B cell (primary cell): Measurements from ENCODE around the gene KSR1. TPM values are rescaled to one million over a fixed set of nuclear protein-coding genes. Genes with fewer than 3 reads are reported as not detected.

Experiments
- ATAC-seq: fragments of 200-7000 bp; cut with Tn5 transposase; one replicate; pipeline ENCODE4 v1.10.0; 2021; ENCODE audit warnings: low read depth, mild to moderate bottlenecking, moderate number of reproducible peaks, moderate library complexity
- CTCF ChIA-PET: fragments of 350-600 bp; sonication (Branson Sonifier 250); formaldehyde crosslinking; loops from one replicate; lab custom pipeline; 2021; ENCODE audit warnings: antibody characterized with exemption, inconsistent platforms; lab: Charles Lee
- POLR2A ChIA-PET: fragments of 350-600 bp; sonication (Branson Sonifier 250); formaldehyde crosslinking; loops from one replicate; lab custom pipeline; 2021; ENCODE audit warnings: antibody characterized with exemption; lab: Charles Lee
- DNase-seq: peaks from one replicate; pipeline ENCODE4 v3.0.0; 2013
- H2AFZ ChIP-seq: 2 replicates; pipeline ENCODE4 v1.6.1; 2012; ENCODE audit warnings: mild to moderate bottlenecking, low read depth, low read length; ENCODE audit not compliant: insufficient read depth, poor library complexity, severe bottlenecking
- H3K27ac ChIP-seq, 2 donors: 1 replicate in 1 of 2; 2 replicates in 1 of 2; pipeline ENCODE4 v1.5.1; 2012 to 2013; ENCODE audit warnings: low read length in 2 of 2, mild to moderate bottlenecking in 2 of 2, moderate library complexity in 1 of 2
- H3K27me3 ChIP-seq, 4 experiments: fragments of 200-600 bp in 1 of 4; sonication (generic) in 1 of 4; replicated peaks in 1 of 4; 1 replicate in 2 of 4; 2 replicates in 2 of 4; pipeline versions ENCODE4 v1.6.1 to v1.7.0; 2013 to 2016; ENCODE audit warnings: low read length in 3 of 4, mild to moderate bottlenecking in 2 of 4, mixed read lengths in 1 of 4, moderate library complexity in 1 of 4; ENCODE audit not compliant: insufficient read depth in 4 of 4, control insufficient read depth in 3 of 4; ENCODE audit errors: control extremely low read depth in 1 of 4
- H3K36me3 ChIP-seq, 2 experiments: replicated peaks in 1 of 2; 1 replicate in 1 of 2; 2 replicates in 1 of 2; pipeline versions ENCODE4 v1.6.1 to v1.7.1; 2013; ENCODE audit warnings: low read length in 1 of 2; ENCODE audit not compliant: insufficient read depth in 2 of 2, control insufficient read depth in 1 of 2; ENCODE audit errors: control extremely low read depth in 1 of 2, extremely low read depth in 1 of 2
- H3K4me1 ChIP-seq, 2 donors: fragments of 200-600 bp in 1 of 2; sonication (generic) in 1 of 2; 1 replicate in 1 of 2; 2 replicates in 1 of 2; pipeline versions ENCODE4 v1.5.1 to v1.6.1; 2013 to 2017; ENCODE audit warnings: low read length in 2 of 2; ENCODE audit not compliant: control insufficient read depth in 2 of 2, insufficient read depth in 2 of 2
- H3K4me2 ChIP-seq: replicated peaks from 2 replicates; pipeline ENCODE3; 2012; ENCODE audit warnings: mild to moderate bottlenecking, low read depth, low read length; ENCODE audit not compliant: poor library complexity, severe bottlenecking
- H3K4me3 ChIP-seq, 5 experiments: fragments of 200-600 bp in 1 of 5; sonication (generic) in 1 of 5; 1 replicate in 3 of 5; 2 replicates in 2 of 5; pipeline versions ENCODE4 v1.5.1 to v1.7.0; 2011 to 2016; ENCODE audit warnings: low read length in 4 of 5, mild to moderate bottlenecking in 4 of 5, low read depth in 2 of 5, control low read depth in 1 of 5, moderate library complexity in 1 of 5; ENCODE audit not compliant: insufficient read depth in 1 of 5; ENCODE audit errors: control extremely low read depth in 1 of 5, extremely low read depth in 1 of 5
- H3K79me2 ChIP-seq: fragments of 200-600 bp; sonication (generic); one replicate; pipeline ENCODE4 v1.6.0; 2016; ENCODE audit warnings: low read length; ENCODE audit not compliant: control insufficient read depth, insufficient read depth
- H3K9ac ChIP-seq: fragments of 200-600 bp; sonication (generic); 2 replicates; pipeline ENCODE4 v1.6.1; 2017; ENCODE audit warnings: mild to moderate bottlenecking, low read length, moderate library complexity
- H3K9me3 ChIP-seq, 3 donors: one replicate each; pipeline versions ENCODE4 v1.6.1 to v1.7.1; 2013; ENCODE audit warnings: low read length in 2 of 3; ENCODE audit not compliant: control insufficient read depth in 2 of 3, insufficient read depth in 1 of 3; ENCODE audit errors: control extremely low read depth in 1 of 3
- H4K20me1 ChIP-seq: 2 replicates; pipeline ENCODE4 v1.6.0; 2012; ENCODE audit warnings: mild to moderate bottlenecking, low read length; ENCODE audit not compliant: insufficient read depth, control insufficient read depth, poor library complexity, severe bottlenecking
- H3K27ac Mint-ChIP-seq: one replicate; pipeline ENCODE4 v1.8.0; 2021; ENCODE audit warnings: mixed read lengths
- H3K27me3 Mint-ChIP-seq: one replicate; pipeline ENCODE4 v1.8.0; 2021; ENCODE audit warnings: mixed read lengths
- H3K4me1 Mint-ChIP-seq: one replicate; pipeline ENCODE4 v1.8.0; 2021; ENCODE audit warnings: mixed read lengths
- H3K4me3 Mint-ChIP-seq: one replicate; pipeline ENCODE4 v1.8.0; 2021; ENCODE audit warnings: mixed read lengths
- H3K9me3 Mint-ChIP-seq: one replicate; pipeline ENCODE4 v1.8.0; 2022; ENCODE audit warnings: mixed read lengths; ENCODE audit not compliant: insufficient read depth
- CTCF ChIP-seq: fragments of 200-600 bp; IDR thresholded peaks from one replicate; pipeline ENCODE4 v1.8.0; 2022; ENCODE audit warnings: antibody characterized with exemption, mild to moderate bottlenecking
- EZH2 ChIP-seq: IDR thresholded peaks from 2 replicates; pipeline ENCODE4 v1.6.1; 2012; ENCODE audit warnings: borderline replicate concordance, low read depth, mild to moderate bottlenecking, moderate library complexity, low read length; ENCODE audit not compliant: insufficient read depth, poor library complexity, severe bottlenecking
- WGBS: methylation state at CpG from one replicate; pipeline ENCODE4 v1.1.5; 2013; ENCODE audit warnings: missing lambda C conversion rate; ENCODE audit not compliant: insufficient coverage; 5-methylcytosine and 5-hydroxymethylcytosine counted together
- intact Hi-C: fragments of 100-400 bp; cut with micrococcal nuclease; formaldehyde crosslinking; loops from one replicate; pipeline ENCODE4 v1.10.0; 2022
- polyA plus RNA-seq: library from polyadenylated mRNA; depleted of rRNA; stranded (reverse); fragments of >200 nt; gene quantifications from 2 replicates; pipeline ENCODE4 v1.2.3, GENCODE V29; 2012
- total RNA-seq, 2 donors: library from RNA; stranded (reverse); fragments of 120-200 nt in 1 of 2; gene quantifications; 1 replicate in 1 of 2; 2 replicates in 1 of 2; pipeline versions ENCODE4 v1.2.3 to v1.2.4, GENCODE V29; 2013 to 2022

The KSR1 gene
- total and polyA plus RNA-seq, 2 donors (not counting 1 experiment from before 2014, with no cell fraction given) = 27.5 to 85.6 TPM

GRCh38 chr17:27407916-27408864, 48.1 kb upstream of the KSR1 start:
- no peak overlapping the region for H3K9ac ChIP-seq
- H2AFZ ChIP-seq = no peak overlapping the region
- no peaks in the 10 kb centered on the region for H3K4me1 Mint-ChIP-seq
- no peak for TF ChIP-seq CTCF
- no peak for TF ChIP-seq EZH2
- H3K79me2 ChIP-seq = no peaks in the 10 kb centered on the region
- peaks cover 0 to 3% (median 0%) of the 10 kb centered on the region in 4 experiments for H3K27me3 ChIP-seq
- H3K9me3 Mint-ChIP-seq = no peaks in the 10 kb centered on the region
- H3K27ac Mint-ChIP-seq = no peak overlapping the region
- WGBS = 74% methylated on average over 5 of the region's 6 CpGs
- ATAC-seq (no peak), DNase-seq (no peak)
- H3K4me1 ChIP-seq = peaks cover 2 to 3% of the 10 kb centered on the region in 2 donors
- no peak overlapping the region for H3K4me2 ChIP-seq
- no peaks in the 10 kb centered on the region for H4K20me1 ChIP-seq
- no peak overlapping the region for H3K4me3 ChIP-seq
- no peak overlapping the region for H3K4me3 Mint-ChIP-seq
- no peak overlapping the region for H3K27ac ChIP-seq
- peaks cover 10% of the 10 kb centered on the region for H3K27me3 Mint-ChIP-seq
- POLR2A ChIA-PET = no interaction called here
- no peaks in the 10 kb centered on the region for H3K9me3 ChIP-seq
- H3K36me3 ChIP-seq = no peaks in the 10 kb centered on the region
- CTCF ChIA-PET = interaction anchor here (0.5 to 1.5 kb wide), 5 partner anchors 9 to 191 kb away, joined by 3 to 6 read pairs (median 3); partner anchors contain the start of gene KSR1
- intact Hi-C loops = no loop called here

GRCh38 chr17:27408891-27409290, 47.4 kb upstream of the KSR1 start:
- Histone ChIP-seq H3K9me3 (no peaks in the 10 kb centered on the region), H3K36me3 (no peaks in the 10 kb centered on the region), H3K4me3 (no peak overlapping the region), H3K4me1 (peaks cover 9 to 10% of the 10 kb centered on the region in 2 donors), H2AFZ (no peak overlapping the region), H3K79me2 (no peaks in the 10 kb centered on the region), H3K27ac (no peak overlapping the region), H3K27me3 (peaks cover 0 to 3% (median 0%) of the 10 kb centered on the region in 4 experiments), H3K4me2 (no peak overlapping the region), H4K20me1 (no peaks in the 10 kb centered on the region), H3K9ac (no peak overlapping the region)
- no peak overlapping the region for H3K27ac Mint-ChIP-seq
- ChIA-PET POLR2A (no interaction called here), CTCF (interaction anchor here (0.5 to 1.0 kb wide), 2 partner anchors 23 to 191 kb away, joined by 3 read pairs; no protein-coding TSS in a partner anchor)
- WGBS = 95% methylated on average over 3 of the region's 4 CpGs
- DNase-seq = no peak
- intact Hi-C loops = no loop called here
- no peak overlapping the region for H3K4me3 Mint-ChIP-seq
- peaks cover 4% of the 10 kb centered on the region for H3K27me3 Mint-ChIP-seq
- H3K4me1 Mint-ChIP-seq = no peaks in the 10 kb centered on the region
- TF ChIP-seq CTCF (no peak), EZH2 (no peak)
- no peak for ATAC-seq
- H3K9me3 Mint-ChIP-seq = no peaks in the 10 kb centered on the region
